K562 (cell line): ENCODE data around the gene HLTF.

Experiments used
- POLR2A ChIP-seq: fragments of 450-650 bp; conservative IDR thresholded peaks from 2 replicates; pipeline ENCODE4 v1.6.1; 2016
- ZKSCAN1 ChIP-seq: fragments of 150-350 bp; IDR thresholded peaks from 2 replicates; pipeline ENCODE4 v1.6.1; 2016; ENCODE audit warnings: low read depth, low read length
- ZNF121 ChIP-seq: sonication (generic); formaldehyde crosslinking; conservative IDR thresholded peaks from 2 replicates; pipeline ENCODE4 v1.8.0; 2022; ENCODE audit warnings: missing genetic modification reagents
- ZNF507 ChIP-seq: conservative IDR thresholded peaks from 2 replicates; pipeline ENCODE4 v1.6.1; 2017; ENCODE audit warnings: missing genetic modification characterization, missing compliant biosample characterization
- TF ChIP-seq, protein P1 (sequence below), 3 experiments: IDR thresholded peaks in 2 of 3; conservative IDR thresholded peaks in 1 of 3; 2 replicates each; pipeline ENCODE4 v1.5.1; 2011 to 2012; ENCODE audit warnings: low read length in 3 of 3, mild to moderate bottlenecking in 3 of 3, control low read depth in 2 of 3, improper control_type of control experiment in 1 of 3, inconsistent platforms in 1 of 3, low read depth in 1 of 3, mixed read lengths in 1 of 3, moderate library complexity in 1 of 3; ENCODE audit not compliant: insufficient read depth in 2 of 3
- TF ChIP-seq, protein P2 (sequence below): fragments of 250-450 bp; sonication (Bioruptor Pico); IDR thresholded peaks from 2 replicates; pipeline ENCODE4 v1.5.0; 2021; ENCODE audit warnings: mild to moderate bottlenecking, borderline replicate concordance

DNA sequence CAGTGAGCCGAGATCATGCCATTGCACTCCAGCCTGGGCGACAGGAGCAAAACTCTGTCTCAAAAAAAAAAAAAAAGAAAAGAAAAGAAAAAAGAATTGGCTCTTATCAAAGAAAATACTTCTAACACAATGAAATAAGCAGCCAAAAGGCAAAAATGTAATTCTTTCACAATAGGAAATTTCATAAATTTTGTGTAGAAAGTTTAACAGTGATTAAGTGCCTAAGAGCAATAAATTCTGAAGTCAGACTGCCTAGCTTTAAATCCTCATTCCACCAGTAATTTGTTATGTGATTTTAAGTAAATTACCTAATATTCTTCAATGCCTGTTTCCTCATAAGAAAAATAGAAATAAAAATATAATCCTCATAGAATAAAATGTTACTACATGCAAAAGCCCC, 24.6 kb downstream of the HLTF start:
- TF ChIP-seq, protein P1, sequence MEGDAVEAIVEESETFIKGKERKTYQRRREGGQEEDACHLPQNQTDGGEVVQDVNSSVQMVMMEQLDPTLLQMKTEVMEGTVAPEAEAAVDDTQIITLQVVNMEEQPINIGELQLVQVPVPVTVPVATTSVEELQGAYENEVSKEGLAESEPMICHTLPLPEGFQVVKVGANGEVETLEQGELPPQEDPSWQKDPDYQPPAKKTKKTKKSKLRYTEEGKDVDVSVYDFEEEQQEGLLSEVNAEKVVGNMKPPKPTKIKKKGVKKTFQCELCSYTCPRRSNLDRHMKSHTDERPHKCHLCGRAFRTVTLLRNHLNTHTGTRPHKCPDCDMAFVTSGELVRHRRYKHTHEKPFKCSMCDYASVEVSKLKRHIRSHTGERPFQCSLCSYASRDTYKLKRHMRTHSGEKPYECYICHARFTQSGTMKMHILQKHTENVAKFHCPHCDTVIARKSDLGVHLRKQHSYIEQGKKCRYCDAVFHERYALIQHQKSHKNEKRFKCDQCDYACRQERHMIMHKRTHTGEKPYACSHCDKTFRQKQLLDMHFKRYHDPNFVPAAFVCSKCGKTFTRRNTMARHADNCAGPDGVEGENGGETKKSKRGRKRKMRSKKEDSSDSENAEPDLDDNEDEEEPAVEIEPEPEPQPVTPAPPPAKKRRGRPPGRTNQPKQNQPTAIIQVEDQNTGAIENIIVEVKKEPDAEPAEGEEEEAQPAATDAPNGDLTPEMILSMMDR (IDR thresholded peaks at IDR 0.05 in 2 of 3, conservative IDR thresholded peaks at IDR 0.05 in 1 of 3; ENCODE audit: insufficient read depth in 2 of 3, low read depth in 1 of 3, low read length in 3 of 3) = no peak
- TF ChIP-seq ZKSCAN1 = no peak
- TF ChIP-seq ZNF507 (tag) = no peak
- TF ChIP-seq, protein P2, sequence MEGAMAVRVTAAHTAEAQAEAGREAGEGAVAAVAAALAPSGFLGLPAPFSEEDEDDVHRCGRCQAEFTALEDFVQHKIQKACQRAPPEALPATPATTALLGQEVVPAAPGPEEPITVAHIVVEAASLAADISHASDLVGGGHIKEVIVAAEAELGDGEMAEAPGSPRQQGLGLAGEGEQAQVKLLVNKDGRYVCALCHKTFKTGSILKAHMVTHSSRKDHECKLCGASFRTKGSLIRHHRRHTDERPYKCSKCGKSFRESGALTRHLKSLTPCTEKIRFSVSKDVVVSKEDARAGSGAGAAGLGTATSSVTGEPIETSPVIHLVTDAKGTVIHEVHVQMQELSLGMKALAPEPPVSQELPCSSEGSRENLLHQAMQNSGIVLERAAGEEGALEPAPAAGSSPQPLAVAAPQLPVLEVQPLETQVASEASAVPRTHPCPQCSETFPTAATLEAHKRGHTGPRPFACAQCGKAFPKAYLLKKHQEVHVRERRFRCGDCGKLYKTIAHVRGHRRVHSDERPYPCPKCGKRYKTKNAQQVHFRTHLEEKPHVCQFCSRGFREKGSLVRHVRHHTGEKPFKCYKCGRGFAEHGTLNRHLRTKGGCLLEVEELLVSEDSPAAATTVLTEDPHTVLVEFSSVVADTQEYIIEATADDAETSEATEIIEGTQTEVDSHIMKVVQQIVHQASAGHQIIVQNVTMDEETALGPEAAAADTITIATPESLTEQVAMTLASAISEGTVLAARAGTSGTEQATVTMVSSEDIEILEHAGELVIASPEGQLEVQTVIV = no peak
- TF ChIP-seq ZNF121 (CRISPR knock-in tag) = no peak
- no peak for TF ChIP-seq POLR2A
